HepG2 (cell line): ENCODE results near the gene R3HDM4. TPM values are rescaled to one million over a fixed set of nuclear protein-coding genes. Genes with fewer than 3 reads are reported as not detected.

ENCODE experiments used
- AGO1 ChIP-seq: fragments of 200-400 bp; formaldehyde crosslinking; IDR thresholded peaks from 2 replicates; pipeline ENCODE4 v1.6.1; 2017; ENCODE audit warnings: mild to moderate bottlenecking, low read depth, low read length, moderate library complexity; ENCODE audit not compliant: poor library complexity, severe bottlenecking
- ATRX ChIP-seq: sonication (generic); formaldehyde crosslinking; IDR thresholded peaks from 2 replicates; pipeline ENCODE4 v1.4.0; 2020; ENCODE audit warnings: missing genetic modification reagents, borderline replicate concordance
- CHD2 ChIP-seq: IDR thresholded peaks from 2 replicates; pipeline ENCODE4 v1.6.1; 2011; ENCODE audit warnings: low read depth, low read length, improper control_type of control experiment
- GATAD1 ChIP-seq: IDR thresholded peaks from 2 replicates; pipeline ENCODE4 v1.6.1; 2016; ENCODE audit warnings: missing genetic modification reagents, missing compliant biosample characterization
- LCORL ChIP-seq, 2 experiments: fragments of 450-650 bp in 1 of 2; sonication (generic) in 1 of 2; formaldehyde crosslinking in 1 of 2; IDR thresholded peaks; 2 replicates each; pipeline versions ENCODE4 v1.5.0 to v1.6.1; 2017 to 2020; ENCODE audit warnings: antibody characterized with exemption in 1 of 2, missing genetic modification reagents in 1 of 2
- MEIS1 ChIP-seq: sonication (generic); formaldehyde crosslinking; IDR thresholded peaks from 2 replicates; pipeline ENCODE4 v1.9.0; 2021; ENCODE audit warnings: mild to moderate bottlenecking, missing genetic modification reagents, moderate library complexity, borderline replicate concordance
- MXI1 ChIP-seq: IDR thresholded peaks from 3 replicates; pipeline ENCODE4 v1.6.1; 2012; ENCODE audit warnings: low read depth, low read length, inconsistent platforms, borderline replicate concordance
- NFRKB ChIP-seq: fragments of 450-650 bp; IDR thresholded peaks from 2 replicates; pipeline ENCODE4 v1.6.1; 2017
- NPAS2 ChIP-seq: sonication (generic); formaldehyde crosslinking; IDR thresholded peaks from 2 replicates; pipeline ENCODE4 v1.8.0; 2022; ENCODE audit warnings: mild to moderate bottlenecking, missing genetic modification reagents, borderline replicate concordance
- PTBP1 ChIP-seq: fragments of 200-400 bp; formaldehyde crosslinking; IDR thresholded peaks from 2 replicates; pipeline ENCODE4 v1.6.1; 2018; ENCODE audit warnings: low read length, low read depth; ENCODE audit not compliant: poor library complexity, severe bottlenecking
- SIX4 ChIP-seq: sonication (generic); formaldehyde crosslinking; IDR thresholded peaks from 2 replicates; pipeline ENCODE4 v1.4.0; 2020; ENCODE audit warnings: missing genetic modification reagents
- SP1 ChIP-seq, 2 experiments: fragments of 450-650 bp in 1 of 2; sonication (generic) in 1 of 2; formaldehyde crosslinking in 1 of 2; IDR thresholded peaks; 2 replicates each; pipeline versions ENCODE4 v1.4.0 to v1.6.1; 2016 to 2020; ENCODE audit warnings: missing genetic modification reagents in 1 of 2
- STAT5B ChIP-seq: sonication (generic); formaldehyde crosslinking; IDR thresholded peaks from 2 replicates; pipeline ENCODE4 v1.4.0; 2020; ENCODE audit warnings: missing genetic modification reagents
- THYN1 ChIP-seq: sonication (generic); formaldehyde crosslinking; IDR thresholded peaks from 2 replicates; pipeline ENCODE4 v1.8.1; 2023; ENCODE audit warnings: low read depth, mild to moderate bottlenecking, moderate library complexity, missing genetic modification reagents, borderline replicate concordance
- ZNF10 ChIP-seq: sonication (generic); formaldehyde crosslinking; IDR thresholded peaks from 2 replicates; pipeline ENCODE4 v1.4.0; 2020; ENCODE audit warnings: mild to moderate bottlenecking, low read depth, missing genetic modification reagents, borderline replicate concordance
- ZNF260 ChIP-seq: sonication (generic); formaldehyde crosslinking; IDR thresholded peaks from 2 replicates; pipeline ENCODE4 v1.4.0; 2020; ENCODE audit warnings: missing genetic modification reagents, low read depth, mild to moderate bottlenecking, borderline replicate concordance
- ZNF572 ChIP-seq: sonication (generic); formaldehyde crosslinking; IDR thresholded peaks from 2 replicates; pipeline ENCODE4 v1.5.1; 2020; ENCODE audit warnings: mild to moderate bottlenecking, missing genetic modification reagents
- polyA plus RNA-seq, 8 experiments: library from polyadenylated mRNA; depleted of rRNA in 3 of 8; stranded (reverse) in 7 of 8; unstranded in 1 of 8; fragments of >200 nt; fragmentation: Illumina TruSeq in 4 of 8; extraction: Trizol in 4 of 8; gene quantifications; 2 replicates each; pipeline versions ENCODE4 v1.2.1 to v1.2.3, GENCODE V29; 2011 to 2016; ENCODE audit warnings: low read depth in 4 of 8, missing spikeins in 1 of 8, mixed read lengths in 1 of 8; ENCODE audit not compliant: insufficient read depth in 1 of 8
- total RNA-seq, 5 experiments: library from RNA; depleted of rRNA; stranded (reverse); fragments of >200 nt; fragmentation: Illumina TruSeq; extraction: Trizol; gene quantifications; 2 replicates each; pipeline ENCODE4 v1.2.3, GENCODE V29; 2016; ENCODE audit warnings: low read depth in 1 of 5
- TF ChIP-seq, protein P1 (sequence below): IDR thresholded peaks from 2 replicates; pipeline ENCODE4 v1.6.1; 2016; ENCODE audit warnings: control low read depth
- TF ChIP-seq, protein P2 (sequence below): sonication (generic); formaldehyde crosslinking; IDR thresholded peaks from 2 replicates; pipeline ENCODE4 v1.8.0; 2022; ENCODE audit warnings: missing genetic modification reagents, mild to moderate bottlenecking, moderate library complexity, borderline replicate concordance
- TF ChIP-seq, protein P3 (sequence below): sonication (generic); formaldehyde crosslinking; IDR thresholded peaks from 2 replicates; pipeline ENCODE4 v1.4.0; 2020; ENCODE audit warnings: missing genetic modification reagents
- TF ChIP-seq, protein P4 (sequence below): sonication (generic); formaldehyde crosslinking; IDR thresholded peaks from 2 replicates; pipeline ENCODE4 v1.4.0; 2020; ENCODE audit warnings: missing genetic modification reagents, borderline replicate concordance

Gene R3HDM4
- total and polyA plus RNA-seq, 2 of the 13 experiments (the other 11 are each of a cell fraction or from before 2014, with no cell fraction given), result 26.2 to 26.9 TPM

DNA sequence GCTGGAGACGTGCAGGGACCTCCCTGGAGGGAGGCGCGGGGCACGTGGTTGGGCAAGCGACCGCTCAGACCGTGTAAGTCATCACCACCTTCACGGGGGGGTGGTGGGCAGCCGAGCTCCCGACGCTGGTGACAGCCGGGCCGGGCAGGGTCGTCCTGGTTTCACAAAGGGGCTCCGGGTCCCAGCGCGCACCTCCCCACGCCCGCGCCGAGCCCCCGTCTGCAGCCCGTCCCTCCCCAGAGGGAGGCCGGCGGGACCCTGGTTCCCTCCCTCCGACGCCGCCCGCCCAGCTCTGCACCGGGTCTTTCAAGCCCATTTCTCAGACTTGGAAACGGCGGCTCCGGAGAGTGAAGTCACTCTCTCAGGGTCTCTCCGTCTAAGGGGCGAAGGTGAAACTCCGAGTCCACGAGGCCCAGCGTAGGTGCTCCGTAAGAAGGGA is 12.1 kb upstream of the R3HDM4 start (continued):
- no peak for TF ChIP-seq THYN1 (CRISPR knock-in tag)
- TF ChIP-seq ZNF572 (CRISPR knock-in tag), result no peak
- no peak for TF ChIP-seq SIX4
- TF ChIP-seq, protein P1, sequence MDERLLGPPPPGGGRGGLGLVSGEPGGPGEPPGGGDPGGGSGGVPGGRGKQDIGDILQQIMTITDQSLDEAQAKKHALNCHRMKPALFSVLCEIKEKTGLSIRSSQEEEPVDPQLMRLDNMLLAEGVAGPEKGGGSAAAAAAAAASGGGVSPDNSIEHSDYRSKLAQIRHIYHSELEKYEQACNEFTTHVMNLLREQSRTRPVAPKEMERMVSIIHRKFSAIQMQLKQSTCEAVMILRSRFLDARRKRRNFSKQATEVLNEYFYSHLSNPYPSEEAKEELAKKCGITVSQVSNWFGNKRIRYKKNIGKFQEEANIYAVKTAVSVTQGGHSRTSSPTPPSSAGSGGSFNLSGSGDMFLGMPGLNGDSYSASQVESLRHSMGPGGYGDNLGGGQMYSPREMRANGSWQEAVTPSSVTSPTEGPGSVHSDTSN, result no peak
- TF ChIP-seq NPAS2 (CRISPR knock-in tag), result no peak
- TF ChIP-seq, protein P2, sequence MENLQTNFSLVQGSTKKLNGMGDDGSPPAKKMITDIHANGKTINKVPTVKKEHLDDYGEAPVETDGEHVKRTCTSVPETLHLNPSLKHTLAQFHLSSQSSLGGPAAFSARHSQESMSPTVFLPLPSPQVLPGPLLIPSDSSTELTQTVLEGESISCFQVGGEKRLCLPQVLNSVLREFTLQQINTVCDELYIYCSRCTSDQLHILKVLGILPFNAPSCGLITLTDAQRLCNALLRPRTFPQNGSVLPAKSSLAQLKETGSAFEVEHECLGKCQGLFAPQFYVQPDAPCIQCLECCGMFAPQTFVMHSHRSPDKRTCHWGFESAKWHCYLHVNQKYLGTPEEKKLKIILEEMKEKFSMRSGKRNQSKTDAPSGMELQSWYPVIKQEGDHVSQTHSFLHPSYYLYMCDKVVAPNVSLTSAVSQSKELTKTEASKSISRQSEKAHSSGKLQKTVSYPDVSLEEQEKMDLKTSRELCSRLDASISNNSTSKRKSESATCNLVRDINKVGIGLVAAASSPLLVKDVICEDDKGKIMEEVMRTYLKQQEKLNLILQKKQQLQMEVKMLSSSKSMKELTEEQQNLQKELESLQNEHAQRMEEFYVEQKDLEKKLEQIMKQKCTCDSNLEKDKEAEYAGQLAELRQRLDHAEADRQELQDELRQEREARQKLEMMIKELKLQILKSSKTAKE (CRISPR knock-in tag), result 0 out of 2 replicates have a peak, but pooled peaks have one; percentile 41
- TF ChIP-seq GATAD1 (CRISPR knock-in tag), result no peak; the same call in 1 of the 2 replicates
- no peak for TF ChIP-seq ZNF260 (CRISPR knock-in tag)
- no peak for TF ChIP-seq SP1 (IDR thresholded peaks at IDR 0.05)
- TF ChIP-seq SP1 (CRISPR knock-in tag; IDR thresholded peaks at IDR 0.05), result peak; percentile 37; the same call in 1 of the 2 replicates
- no peak for TF ChIP-seq ZNF10
- no peak for TF ChIP-seq STAT5B (CRISPR knock-in tag)
- peak; percentile 60 for TF ChIP-seq MEIS1 (CRISPR knock-in tag)
- TF ChIP-seq PTBP1, result peak; percentile 82
- TF ChIP-seq, protein P3, sequence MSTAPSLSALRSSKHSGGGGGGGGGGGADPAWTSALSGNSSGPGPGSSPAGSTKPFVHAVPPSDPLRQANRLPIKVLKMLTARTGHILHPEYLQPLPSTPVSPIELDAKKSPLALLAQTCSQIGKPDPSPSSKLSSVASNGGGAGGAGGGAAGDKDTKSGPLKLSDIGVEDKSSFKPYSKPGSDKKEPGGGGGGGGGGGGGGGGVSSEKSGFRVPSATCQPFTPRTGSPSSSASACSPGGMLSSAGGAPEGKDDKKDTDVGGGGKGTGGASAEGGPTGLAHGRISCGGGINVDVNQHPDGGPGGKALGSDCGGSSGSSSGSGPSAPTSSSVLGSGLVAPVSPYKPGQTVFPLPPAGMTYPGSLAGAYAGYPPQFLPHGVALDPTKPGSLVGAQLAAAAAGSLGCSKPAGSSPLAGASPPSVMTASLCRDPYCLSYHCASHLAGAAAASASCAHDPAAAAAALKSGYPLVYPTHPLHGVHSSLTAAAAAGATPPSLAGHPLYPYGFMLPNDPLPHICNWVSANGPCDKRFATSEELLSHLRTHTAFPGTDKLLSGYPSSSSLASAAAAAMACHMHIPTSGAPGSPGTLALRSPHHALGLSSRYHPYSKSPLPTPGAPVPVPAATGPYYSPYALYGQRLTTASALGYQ (CRISPR knock-in tag), result no peak
- TF ChIP-seq, protein P4, sequence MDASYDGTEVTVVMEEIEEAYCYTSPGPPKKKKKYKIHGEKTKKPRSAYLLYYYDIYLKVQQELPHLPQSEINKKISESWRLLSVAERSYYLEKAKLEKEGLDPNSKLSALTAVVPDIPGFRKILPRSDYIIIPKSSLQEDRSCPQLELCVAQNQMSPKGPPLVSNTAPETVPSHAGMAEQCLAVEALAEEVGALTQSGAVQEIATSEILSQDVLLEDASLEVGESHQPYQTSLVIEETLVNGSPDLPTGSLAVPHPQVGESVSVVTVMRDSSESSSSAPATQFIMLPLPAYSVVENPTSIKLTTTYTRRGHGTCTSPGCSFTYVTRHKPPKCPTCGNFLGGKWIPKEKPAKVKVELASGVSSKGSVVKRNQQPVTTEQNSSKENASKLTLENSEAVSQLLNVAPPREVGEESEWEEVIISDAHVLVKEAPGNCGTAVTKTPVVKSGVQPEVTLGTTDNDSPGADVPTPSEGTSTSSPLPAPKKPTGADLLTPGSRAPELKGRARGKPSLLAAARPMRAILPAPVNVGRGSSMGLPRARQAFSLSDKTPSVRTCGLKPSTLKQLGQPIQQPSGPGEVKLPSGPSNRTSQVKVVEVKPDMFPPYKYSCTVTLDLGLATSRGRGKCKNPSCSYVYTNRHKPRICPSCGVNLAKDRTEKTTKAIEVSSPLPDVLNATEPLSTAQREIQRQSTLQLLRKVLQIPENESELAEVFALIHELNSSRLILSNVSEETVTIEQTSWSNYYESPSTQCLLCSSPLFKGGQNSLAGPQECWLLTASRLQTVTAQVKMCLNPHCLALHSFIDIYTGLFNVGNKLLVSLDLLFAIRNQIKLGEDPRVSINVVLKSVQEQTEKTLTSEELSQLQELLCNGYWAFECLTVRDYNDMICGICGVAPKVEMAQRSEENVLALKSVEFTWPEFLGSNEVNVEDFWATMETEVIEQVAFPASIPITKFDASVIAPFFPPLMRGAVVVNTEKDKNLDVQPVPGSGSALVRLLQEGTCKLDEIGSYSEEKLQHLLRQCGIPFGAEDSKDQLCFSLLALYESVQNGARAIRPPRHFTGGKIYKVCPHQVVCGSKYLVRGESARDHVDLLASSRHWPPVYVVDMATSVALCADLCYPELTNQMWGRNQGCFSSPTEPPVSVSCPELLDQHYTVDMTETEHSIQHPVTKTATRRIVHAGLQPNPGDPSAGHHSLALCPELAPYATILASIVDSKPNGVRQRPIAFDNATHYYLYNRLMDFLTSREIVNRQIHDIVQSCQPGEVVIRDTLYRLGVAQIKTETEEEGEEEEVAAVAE, result 0 out of 2 replicates have a peak, but pooled peaks have one; percentile 22
- no peak for TF ChIP-seq CHD2
- TF ChIP-seq NFRKB, result no peak
- TF ChIP-seq ATRX (CRISPR knock-in tag), result no peak
- TF ChIP-seq MXI1, result peak; percentile 89; the same call in 1 of the 3 replicates
- TF ChIP-seq LCORL (IDR thresholded peaks at IDR 0.05), result no peak
- no peak for TF ChIP-seq LCORL (CRISPR knock-in tag; IDR thresholded peaks at IDR 0.05)
- TF ChIP-seq AGO1, result peak; percentile 80
